ENCODE measurements around the gene FBN3.
"Not testable (repeated sequence)": the region's sequence is repeated elsewhere in the genome, so short reads cannot be mapped to it uniquely, and the experiment has no call there.

Gene FBN3

GRCh38 chr19:8149261-8150094 is at the start of gene FBN3:
Gene FBN3, minus strand, starts transcription at chr19:8149592. Its CDS starts 2,112 bp downstream, at chr19:8147480.
- no peak for DNase-seq

GRCh38 chr19:8196271-8196927 is 47.0 kb upstream of the FBN3 start:
- DNase-seq, result no peak

- DNase-seq, result no peak
These were observed 45.3 kb upstream of the FBN3 start for GRCh38 chr19:8194528-8195267.

- DNase-seq, result no peak
These were observed 42.9 kb upstream of the FBN3 start for GRCh38 chr19:8192221-8192820.

GRCh38 chr19:8185343-8186068 is 36.1 kb upstream of the FBN3 start:
- no peak for DNase-seq

- DNase-seq, result no peak
These were observed 34.9 kb upstream of the FBN3 start for GRCh38 chr19:8184274-8184673.

GRCh38 chr19:8180018-8180417 is 30.6 kb upstream of the FBN3 start:
- DNase-seq, result no peak

- no peak for DNase-seq
These were observed 25.3 kb upstream of the FBN3 start for GRCh38 chr19:8174706-8175105.

GRCh38 chr19:8168537-8168936 is 19.1 kb upstream of the FBN3 start:
- no peak for DNase-seq

- DNase-seq, result no peak
These were observed 18.6 kb upstream of the FBN3 start for GRCh38 chr19:8167985-8168384.

GRCh38 chr19:8163759-8164158 is 14.4 kb upstream of the FBN3 start:
- DNase-seq, result no peak

GRCh38 chr19:8161135-8161646 is 11.8 kb upstream of the FBN3 start:
- DNase-seq, result peak; percentile 34

GRCh38 chr19:8159322-8159721 is 9.9 kb upstream of the FBN3 start:
- DNase-seq, result not testable (repeated sequence)

GRCh38 chr19:8158411-8159074 is 9.2 kb upstream of the FBN3 start:
- DNase-seq, result peak; percentile 67

GRCh38 chr19:8155318-8155717 is 5.9 kb upstream of the FBN3 start:
- no peak for DNase-seq

- not testable (repeated sequence) for DNase-seq
These were observed 4.6 kb upstream of the FBN3 start for GRCh38 chr19:8154014-8154413.

GRCh38 chr19:8151767-8152035 is 2.3 kb upstream of the FBN3 start:
- no peak for DNase-seq

GRCh38 chr19:8150998-8151766 is 1.8 kb upstream of the FBN3 start:
- DNase-seq, result no peak

- no peak for DNase-seq
These were observed 930 bp upstream of the FBN3 start for GRCh38 chr19:8150178-8150865.

- peak; percentile 49 for DNase-seq
These were observed 757 bp downstream of the FBN3 start for GRCh38 chr19:8148410-8149260.

Data from NCI-H510A (cell line).